ENCODE measurements around the gene JAZF1. TPM values are rescaled to one million over a fixed set of nuclear protein-coding genes. Genes with fewer than 3 reads are reported as not detected.

JAZF1 gene
- 4.8 to 6.5 TPM (median 6.3 TPM) in 5 replicates for total RNA-seq (2022; extraction: Qiagen RNA extraction)

DNA sequence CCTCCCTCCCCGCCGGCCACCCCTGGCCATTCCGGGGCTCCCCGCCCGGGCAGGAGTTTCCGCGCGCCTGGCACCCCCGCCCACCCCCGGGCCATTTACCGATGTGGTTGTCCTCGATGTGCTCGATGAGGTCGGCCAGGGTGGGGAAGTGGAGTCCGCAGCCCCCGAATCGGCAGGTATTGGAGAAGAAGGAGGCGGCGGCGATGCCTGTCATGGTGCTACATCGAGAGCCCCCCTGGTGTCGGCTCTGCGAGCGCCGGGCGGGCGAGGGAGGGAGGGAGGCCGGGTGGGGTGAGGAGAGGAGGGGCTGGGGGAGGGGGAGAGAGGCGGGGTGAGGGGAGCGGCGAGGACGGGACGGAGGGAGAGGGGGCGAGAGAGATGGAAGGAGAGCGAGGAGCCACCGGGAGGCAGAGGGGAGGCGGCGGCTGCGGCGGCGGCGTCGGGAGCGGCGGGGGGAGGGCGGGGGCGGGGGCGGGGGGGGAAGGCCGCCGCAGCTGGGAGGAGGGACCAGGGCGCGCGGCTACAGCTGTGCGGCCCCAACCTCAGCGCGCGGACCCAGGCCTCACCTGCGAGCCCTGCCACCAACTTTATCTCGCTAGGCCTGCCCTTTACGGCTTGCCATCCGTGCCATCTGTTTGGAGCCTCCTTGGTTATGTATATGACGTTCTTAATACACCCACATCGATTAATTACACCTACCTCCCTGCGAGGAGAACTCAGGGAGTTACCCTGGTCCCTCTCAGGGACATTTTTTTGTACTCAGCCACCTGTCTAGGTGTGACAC lies at the start of gene JAZF1:
Gene JAZF1, minus strand, starts transcription at position 432 of the 784 bp plus-strand sequence.

Other genes with a start within 250 kb of the JAZF1 start
- 2.9 to 4.7 TPM (median 4.6 TPM) in 5 replicates for gene CREB5, start 231.7 kb upstream of the JAZF1 start, total RNA-seq (2022; extraction: Qiagen RNA extraction)